ENCODE measurements around the gene FAM200A. TPM values are rescaled to one million over a fixed set of nuclear protein-coding genes. Genes with fewer than 3 reads are reported as not detected.
A peak's percentile ranks its signal among the peaks of the same experiment; 100 is the strongest.

Gene FAM200A
- total and polyA plus RNA-seq, 2 donors from 2014 or later = 6.8 to 6.9 TPM

DNA sequence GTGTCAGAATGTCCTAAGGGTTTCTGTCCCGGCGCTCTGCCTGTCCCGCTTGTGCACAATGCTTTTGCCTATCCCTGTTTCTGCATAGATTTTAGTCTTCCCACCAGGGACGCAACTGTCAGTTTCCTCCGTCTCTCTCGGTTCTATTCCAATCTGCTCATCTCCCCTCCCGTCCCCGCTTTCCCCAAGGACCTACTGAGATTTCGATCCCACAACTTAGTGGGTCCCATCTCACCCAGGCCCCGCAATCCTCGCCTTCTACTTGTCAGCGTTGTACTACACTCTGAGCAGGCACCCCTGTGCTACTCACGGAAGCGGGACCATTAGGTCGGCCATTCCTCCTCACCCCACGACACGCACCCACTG is 6.0 kb upstream of the FAM200A start:
- DNase-seq (no peak), FAIRE-seq (no peak)
- Histone ChIP-seq H3K27ac (ENCODE audit: low read depth in 2 of 2, low read length in 2 of 2) (peak overlapping the region; percentile 89 to 98), H3K36me3 (ENCODE audit: control insufficient read depth in 2 of 3, insufficient read depth in 3 of 3, low read length in 3 of 3) (peaks cover 14 to 26% (median 22%) of the 10 kb centered on the region in 3 donors), H3K27me3 (ENCODE audit: control insufficient read depth, insufficient read depth, low read length) (no peaks in the 10 kb centered on the region), H3K9ac (ENCODE audit: low read length in 3 of 3) (peak overlapping the region; percentile 79 to 99 (median 84)), H3K9me3 (ENCODE audit: control insufficient read depth in 2 of 3, insufficient read depth in 1 of 3, low read length in 3 of 3) (no peaks in the 10 kb centered on the region), H3K4me3 (ENCODE audit: low read length in 3 of 3) (peak overlapping the region; percentile 80 to 89 (median 87)), H3K4me1 (ENCODE audit: control insufficient read depth in 2 of 3, insufficient read depth in 2 of 3, low read depth in 1 of 3, low read length in 3 of 3) (peaks cover 0 to 8% (median 4%) of the 10 kb centered on the region in 3 donors)
- intact Hi-C loops (cut with DNase I) = no loop called here
- TF ChIP-seq, protein P1, sequence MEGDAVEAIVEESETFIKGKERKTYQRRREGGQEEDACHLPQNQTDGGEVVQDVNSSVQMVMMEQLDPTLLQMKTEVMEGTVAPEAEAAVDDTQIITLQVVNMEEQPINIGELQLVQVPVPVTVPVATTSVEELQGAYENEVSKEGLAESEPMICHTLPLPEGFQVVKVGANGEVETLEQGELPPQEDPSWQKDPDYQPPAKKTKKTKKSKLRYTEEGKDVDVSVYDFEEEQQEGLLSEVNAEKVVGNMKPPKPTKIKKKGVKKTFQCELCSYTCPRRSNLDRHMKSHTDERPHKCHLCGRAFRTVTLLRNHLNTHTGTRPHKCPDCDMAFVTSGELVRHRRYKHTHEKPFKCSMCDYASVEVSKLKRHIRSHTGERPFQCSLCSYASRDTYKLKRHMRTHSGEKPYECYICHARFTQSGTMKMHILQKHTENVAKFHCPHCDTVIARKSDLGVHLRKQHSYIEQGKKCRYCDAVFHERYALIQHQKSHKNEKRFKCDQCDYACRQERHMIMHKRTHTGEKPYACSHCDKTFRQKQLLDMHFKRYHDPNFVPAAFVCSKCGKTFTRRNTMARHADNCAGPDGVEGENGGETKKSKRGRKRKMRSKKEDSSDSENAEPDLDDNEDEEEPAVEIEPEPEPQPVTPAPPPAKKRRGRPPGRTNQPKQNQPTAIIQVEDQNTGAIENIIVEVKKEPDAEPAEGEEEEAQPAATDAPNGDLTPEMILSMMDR (IDR thresholded peaks at IDR 0.05; ENCODE audit: borderline replicate concordance, extremely low read depth, insufficient read depth) = no peak

GRCh38 chr7:99557196-99557607 is 5.3 kb upstream of the FAM200A start:
- H3K27me3 ChIP-seq (ENCODE audit: control insufficient read depth, insufficient read depth, low read length) = no peaks in the 10 kb centered on the region
- no peak overlapping the region for H3K27ac ChIP-seq (ENCODE audit: low read depth in 2 of 2, low read length in 2 of 2)
- TF ChIP-seq, protein P1 (IDR thresholded peaks at IDR 0.05; ENCODE audit: borderline replicate concordance, extremely low read depth, insufficient read depth) = no peak
- DNase-seq (no peak), FAIRE-seq (no peak)
- H3K4me1 ChIP-seq (ENCODE audit: control insufficient read depth in 2 of 3, insufficient read depth in 2 of 3, low read depth in 1 of 3, low read length in 3 of 3) = peaks cover 0 to 13% (median 4%) of the 10 kb centered on the region in 3 donors
- H3K4me3 ChIP-seq (ENCODE audit: low read length in 3 of 3) = peak overlapping the region; percentile 80 to 89 (median 87)
- peaks cover 12 to 19% (median 15%) of the 10 kb centered on the region in 3 donors for H3K36me3 ChIP-seq (ENCODE audit: control insufficient read depth in 2 of 3, insufficient read depth in 3 of 3, low read length in 3 of 3)
- intact Hi-C loops (cut with DNase I) = no loop called here
- H3K9ac ChIP-seq (ENCODE audit: low read length in 3 of 3) = peak overlapping the region in 2 of 3 donors; percentile 79 to 84
- no peaks in the 10 kb centered on the region for H3K9me3 ChIP-seq (ENCODE audit: control insufficient read depth in 2 of 3, insufficient read depth in 1 of 3, low read length in 3 of 3)

DNA sequence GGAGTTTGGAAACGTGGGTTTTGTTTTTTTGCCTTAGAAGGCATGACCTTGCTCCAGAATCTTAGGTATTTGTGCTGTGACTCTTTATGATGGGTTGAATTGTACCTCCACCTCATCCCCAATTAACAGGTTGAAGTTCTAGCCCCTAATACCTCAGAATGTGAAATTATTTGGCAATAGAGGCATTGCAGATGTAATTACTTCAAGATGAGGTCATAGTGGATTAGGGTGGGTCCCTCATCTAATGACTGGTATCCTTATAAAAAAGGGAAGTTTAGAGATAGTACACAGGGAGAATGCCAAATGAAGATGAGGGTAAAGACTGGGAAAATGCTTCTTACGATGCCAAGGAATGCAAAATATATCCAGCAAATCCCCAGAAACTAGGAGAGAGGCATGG is 3.0 kb upstream of the FAM200A start:
- Histone ChIP-seq H3K9me3 (ENCODE audit: control insufficient read depth in 2 of 3, insufficient read depth in 1 of 3, low read length in 3 of 3) (no peaks in the 10 kb centered on the region), H3K4me3 (ENCODE audit: low read length in 3 of 3) (no peak overlapping the region), H3K9ac (ENCODE audit: low read length in 3 of 3) (no peak overlapping the region), H3K27ac (ENCODE audit: low read depth in 2 of 2, low read length in 2 of 2) (no peak overlapping the region), H3K36me3 (ENCODE audit: control insufficient read depth in 2 of 3, insufficient read depth in 3 of 3, low read length in 3 of 3) (no peaks in the 10 kb centered on the region), H3K27me3 (ENCODE audit: control insufficient read depth, insufficient read depth, low read length) (no peaks in the 10 kb centered on the region), H3K4me1 (ENCODE audit: control insufficient read depth in 2 of 3, insufficient read depth in 2 of 3, low read depth in 1 of 3, low read length in 3 of 3) (peaks cover 0 to 14% (median 4%) of the 10 kb centered on the region in 3 donors)
- intact Hi-C loops (cut with DNase I) = no loop called here
- FAIRE-seq (no peak), DNase-seq (no peak)
- TF ChIP-seq, protein P1 (IDR thresholded peaks at IDR 0.05; ENCODE audit: borderline replicate concordance, extremely low read depth, insufficient read depth) = no peak

DNA sequence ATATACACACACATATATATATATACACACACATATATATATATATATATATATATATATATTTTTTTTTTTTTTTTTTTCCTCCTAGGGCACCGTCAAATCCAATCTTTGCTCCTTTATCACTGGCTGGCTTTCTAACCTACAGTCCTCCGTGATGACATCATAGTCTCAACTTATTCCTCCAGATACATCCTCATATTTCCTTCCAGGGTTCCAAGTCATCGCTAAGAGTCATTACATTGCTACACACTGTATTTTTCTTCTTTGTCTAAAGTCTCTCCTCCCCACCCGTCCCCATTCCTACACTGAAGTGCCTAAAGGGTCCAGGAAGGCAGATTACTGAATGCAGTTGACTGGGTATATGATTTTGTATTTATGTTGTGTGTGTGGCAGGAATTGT is 1.1 kb upstream of the FAM200A start:
- peaks cover 0 to 14% (median 0%) of the 10 kb centered on the region in 3 donors for H3K4me1 ChIP-seq (ENCODE audit: control insufficient read depth in 2 of 3, insufficient read depth in 2 of 3, low read depth in 1 of 3, low read length in 3 of 3)
- no peaks in the 10 kb centered on the region for H3K27me3 ChIP-seq (ENCODE audit: control insufficient read depth, insufficient read depth, low read length)
- H3K9ac ChIP-seq (ENCODE audit: low read length in 3 of 3) = no peak overlapping the region
- no peak overlapping the region for H3K27ac ChIP-seq (ENCODE audit: low read depth in 2 of 2, low read length in 2 of 2)
- TF ChIP-seq, protein P1 (IDR thresholded peaks at IDR 0.05; ENCODE audit: borderline replicate concordance, extremely low read depth, insufficient read depth) = no peak
- DNase-seq (no peak), FAIRE-seq (no peak)
- peaks cover 0 to 4% (median 3%) of the 10 kb centered on the region in 3 donors for H3K36me3 ChIP-seq (ENCODE audit: control insufficient read depth in 2 of 3, insufficient read depth in 3 of 3, low read length in 3 of 3)
- intact Hi-C loops (cut with DNase I) = no loop called here
- H3K9me3 ChIP-seq (ENCODE audit: control insufficient read depth in 2 of 3, insufficient read depth in 1 of 3, low read length in 3 of 3) = peaks cover 0 to 3% (median 0%) of the 10 kb centered on the region in 3 donors
- no peak overlapping the region for H3K4me3 ChIP-seq (ENCODE audit: low read length in 3 of 3)

Measured in kidney (tissue), 14 donors.